Lower leg skin (tissue), 4 donors: Measurements from ENCODE around the gene DIP2C. TPM values are rescaled to one million over a fixed set of nuclear protein-coding genes. Genes with fewer than 3 reads are reported as not detected.

Source experiments
- DNase-seq, 2 donors: peaks; one replicate each; pipeline ENCODE4 v3.0.0-alpha.2; 2019; ENCODE audit warnings: low spot score in 2 of 2
- H3K4me3 ChIP-seq: fragments of 200-600 bp; sonication (generic); 2 replicates; pipeline ENCODE4 v1.5.1; 2017; ENCODE audit warnings: mild to moderate bottlenecking, low read depth; ENCODE audit not compliant: poor library complexity, severe bottlenecking
- POLR2A ChIP-seq, 2 donors: fragments of 450-650 bp; IDR thresholded peaks; one replicate each; pipeline ENCODE4 v1.6.1; 2016 to 2017; ENCODE audit warnings: antibody characterized with exemption in 2 of 2, mild to moderate bottlenecking in 1 of 2, moderate library complexity in 1 of 2
- WGBS, 2 donors: methylation state at CpG; one replicate each; pipeline ENCODE4 v1.1.5; 2018; 5-methylcytosine and 5-hydroxymethylcytosine counted together
- intact Hi-C: fragments of 100-400 bp; cut with DNase I; formaldehyde crosslinking; loops from one replicate; pipeline ENCODE4 v1.15.0; 2023; ENCODE audit warnings: low total_unique reads
- total RNA-seq, 4 donors: library from RNA; depleted of rRNA; stranded (reverse); fragments of >200 nt; gene quantifications; one replicate each; pipeline ENCODE4 v1.1.0, GENCODE V29; 2016
- TF ChIP-seq, protein P1 (sequence below), 3 donors: fragments of 450-650 bp; IDR thresholded peaks; one replicate each; pipeline ENCODE4 v1.5.1; 2016; ENCODE audit warnings: antibody characterized with exemption in 3 of 3, mild to moderate bottlenecking in 3 of 3, moderate library complexity in 2 of 3

DIP2C gene
- total RNA-seq, 4 donors from 2014 or later, result 6.2 to 14.7 (median 10.6) TPM

DNA sequence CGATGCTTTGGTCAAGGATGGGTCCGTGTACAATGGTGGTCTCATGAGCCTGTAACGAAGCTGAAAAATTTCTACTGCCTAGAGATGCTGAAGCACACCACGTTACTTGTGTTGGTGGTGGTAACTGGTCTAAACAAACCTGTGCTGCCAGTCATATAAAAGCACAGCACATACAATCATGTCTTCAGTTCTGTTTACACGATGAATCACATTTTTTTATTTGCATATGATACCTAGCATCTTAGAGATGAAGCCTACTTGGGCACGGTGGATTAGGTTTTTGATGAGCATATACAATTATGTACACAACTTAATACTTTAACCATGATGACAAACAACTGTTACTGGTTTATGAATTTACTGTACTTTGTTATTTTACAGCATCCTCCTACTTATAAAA, 353.2 kb downstream of the DIP2C start:
- DNase-seq, result no peak
- no peak for TF ChIP-seq POLR2A (IDR thresholded peaks at IDR 0.05)
- TF ChIP-seq, protein P1, sequence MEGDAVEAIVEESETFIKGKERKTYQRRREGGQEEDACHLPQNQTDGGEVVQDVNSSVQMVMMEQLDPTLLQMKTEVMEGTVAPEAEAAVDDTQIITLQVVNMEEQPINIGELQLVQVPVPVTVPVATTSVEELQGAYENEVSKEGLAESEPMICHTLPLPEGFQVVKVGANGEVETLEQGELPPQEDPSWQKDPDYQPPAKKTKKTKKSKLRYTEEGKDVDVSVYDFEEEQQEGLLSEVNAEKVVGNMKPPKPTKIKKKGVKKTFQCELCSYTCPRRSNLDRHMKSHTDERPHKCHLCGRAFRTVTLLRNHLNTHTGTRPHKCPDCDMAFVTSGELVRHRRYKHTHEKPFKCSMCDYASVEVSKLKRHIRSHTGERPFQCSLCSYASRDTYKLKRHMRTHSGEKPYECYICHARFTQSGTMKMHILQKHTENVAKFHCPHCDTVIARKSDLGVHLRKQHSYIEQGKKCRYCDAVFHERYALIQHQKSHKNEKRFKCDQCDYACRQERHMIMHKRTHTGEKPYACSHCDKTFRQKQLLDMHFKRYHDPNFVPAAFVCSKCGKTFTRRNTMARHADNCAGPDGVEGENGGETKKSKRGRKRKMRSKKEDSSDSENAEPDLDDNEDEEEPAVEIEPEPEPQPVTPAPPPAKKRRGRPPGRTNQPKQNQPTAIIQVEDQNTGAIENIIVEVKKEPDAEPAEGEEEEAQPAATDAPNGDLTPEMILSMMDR (IDR thresholded peaks at IDR 0.05), result no peak
- intact Hi-C loops, result no loop called here
- no peak overlapping the region for H3K4me3 ChIP-seq
- 80 to 82% methylated on average over 6 of the region's 6 CpGs for WGBS, 2 donors

- DNase-seq, result no peak
- H3K4me3 ChIP-seq, result no peak overlapping the region
- WGBS, 2 donors, result 89 to 91% methylated on average over 14 of the region's 14 CpGs
- intact Hi-C loops, result no loop called here
- TF ChIP-seq, protein P1 (IDR thresholded peaks at IDR 0.05), result no peak
- TF ChIP-seq POLR2A (IDR thresholded peaks at IDR 0.05), result no peak
These were observed 354.2 kb downstream of the DIP2C start for GRCh38 chr10:335151-335800.

DNA sequence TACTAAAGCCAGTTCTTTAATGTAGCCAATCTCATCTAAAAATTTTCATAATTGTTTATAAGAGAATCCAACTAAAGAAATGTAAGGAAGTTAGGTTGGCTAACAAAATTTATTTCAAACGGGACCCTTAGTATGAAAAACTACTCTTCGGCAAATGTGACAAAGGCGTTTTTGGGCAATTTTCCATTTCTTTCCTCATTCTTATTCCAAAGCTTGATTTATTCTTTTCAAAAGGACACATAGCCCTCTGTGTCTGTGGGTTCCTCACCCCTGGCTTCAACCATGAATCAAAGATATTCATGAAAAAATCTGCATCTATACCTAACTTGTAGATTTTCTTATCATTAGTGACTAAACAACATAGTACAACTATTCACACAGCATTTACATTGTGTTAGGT, 358.3 kb downstream of the DIP2C start:
- 91 to 92% methylated on average over 3 of the region's 3 CpGs for WGBS, 2 donors
- TF ChIP-seq, protein P1 (IDR thresholded peaks at IDR 0.05), result no peak
- no peak for TF ChIP-seq POLR2A (IDR thresholded peaks at IDR 0.05)
- no peak for DNase-seq
- no peak overlapping the region for H3K4me3 ChIP-seq
- intact Hi-C loops, result no loop called here

GRCh38 chr10:329361-330099, 359.9 kb downstream of the DIP2C start:
- no peak overlapping the region for H3K4me3 ChIP-seq
- intact Hi-C loops, result loop anchor here (5.0 kb wide), 1 partner anchor 498 kb away; no protein-coding TSS in a partner anchor
- WGBS, 2 donors, result 16 to 29% methylated on average over 15 of the region's 15 CpGs
- TF ChIP-seq POLR2A (IDR thresholded peaks at IDR 0.05), result no peak
- TF ChIP-seq, protein P1 (IDR thresholded peaks at IDR 0.05), result no peak
- DNase-seq, result peak; percentile 88 to 96

- DNase-seq, result peak in 1 of 2 donors; percentile 67
- no peak overlapping the region for H3K4me3 ChIP-seq
- TF ChIP-seq, protein P1 (IDR thresholded peaks at IDR 0.05), result no peak
- TF ChIP-seq POLR2A (IDR thresholded peaks at IDR 0.05), result no peak
- intact Hi-C loops, result loop anchor here (5.0 kb wide), 1 partner anchor 499 kb away; no protein-coding TSS in a partner anchor
- 61 to 74% methylated on average over 22 of the region's 22 CpGs for WGBS, 2 donors
These were observed 361.3 kb downstream of the DIP2C start for GRCh38 chr10:327889-328852.
